GM23338 (cell line): ENCODE results near the gene HOXC5. TPM values are rescaled to one million over a fixed set of nuclear protein-coding genes. Genes with fewer than 3 reads are reported as not detected.

Experiments
- microRNA counts: library from miRNA; unstranded; fragments of <30 nt; microRNA quantifications from one replicate; lab custom pipeline; 2017
- microRNA-seq: library from miRNA; unstranded; fragments of <30 nt; microRNA quantifications from one replicate; pipeline ENCODE4, GENCODE V29; 2017
- polyA plus RNA-seq: library from polyadenylated mRNA; unstranded; fragments of >200 nt; fragmentation: Nextera tagmentation; extraction: Ambion mirVana; gene quantifications from 2 replicates; pipeline ENCODE4 v1.2.1, GENCODE V29; 2016
- small RNA-seq: library from RNA; depleted of rRNA; stranded (forward); fragments of <200 nt; gene quantifications from one replicate; pipeline ENCODE3, GENCODE V24; 2014; ENCODE audit warnings: low replicate concordance
- total RNA-seq: library from RNA; depleted of rRNA; stranded (reverse); fragments of >200 nt; shearing (Covaris generic); gene quantifications from 2 replicates; pipeline ENCODE4 v1.2.3, GENCODE V29; 2014; rRNA removed

HOXC5 gene
- total and polyA plus RNA-seq, 2 experiments from 2014 or later = not detected

MicroRNAs encoded within 50 kb of the gene (microRNA counts, 767-probe panel; counts per million panel counts)
- microRNA hsa-miR-196a-5p (lab: Ali Mortazavi, UCI) (not detected), microRNA hsa-miR-615-3p (lab: Ali Mortazavi, UCI) (not detected), microRNA hsa-miR-615-5p (lab: Ali Mortazavi, UCI) (not detected)

Small RNA genes within 50 kb of the gene (microRNA-seq; reads per million reads assigned to microRNA genes)
- gene MIR196A2 (1.1 reads per million), gene MIR615 (0.89 reads per million)

Small RNA genes within 50 kb of the gene (small RNA-seq; reads per million reads assigned to genes)
- gene HOXC5 (not detected), gene MIR196A2 (not detected), gene MIR615 (not detected)

Other genes with a start within 250 kb of the HOXC5 start
- gene HOXC13, start 94.2 kb upstream of the HOXC5 start, total RNA-seq = 0.10 TPM in 1 of 2 replicates, not detected in the other
- gene HOXC13, start 94.2 kb upstream of the HOXC5 start, polyA plus RNA-seq = not detected in 2 replicates
- gene HOXC12, start 78.1 kb upstream of the HOXC5 start, total RNA-seq = not detected in 2 replicates
- not detected in 2 replicates for gene HOXC12, start 78.1 kb upstream of the HOXC5 start, polyA plus RNA-seq
- not detected in 2 replicates for gene HOXC11, start 59.9 kb upstream of the HOXC5 start, total RNA-seq
- gene HOXC11, start 59.9 kb upstream of the HOXC5 start, polyA plus RNA-seq = not detected in 2 replicates
- not detected in 2 replicates for gene HOTAIR, start 58.1 kb upstream of the HOXC5 start, total RNA-seq
- not detected in 2 replicates for gene HOTAIR, start 58.1 kb upstream of the HOXC5 start, polyA plus RNA-seq
- not detected in 2 replicates for gene HOXC10, start 47.9 kb upstream of the HOXC5 start, total RNA-seq
- gene HOXC10, start 47.9 kb upstream of the HOXC5 start, polyA plus RNA-seq = not detected in 2 replicates
- gene HOXC9, start 32.9 kb upstream of the HOXC5 start, total RNA-seq = not detected in 2 replicates
- not detected in 2 replicates for gene HOXC9, start 32.9 kb upstream of the HOXC5 start, polyA plus RNA-seq
- gene HOXC8, start 24.1 kb upstream of the HOXC5 start, total RNA-seq = not detected in 2 replicates
- gene HOXC8, start 24.1 kb upstream of the HOXC5 start, polyA plus RNA-seq = not detected in 2 replicates
- gene HOXC6, start 4.6 kb upstream of the HOXC5 start, total RNA-seq = not detected in 2 replicates
- not detected in 2 replicates for gene HOXC6, start 4.6 kb upstream of the HOXC5 start, polyA plus RNA-seq
- not detected in 2 replicates for gene HOXC4, start 20.8 kb downstream of the HOXC5 start, total RNA-seq
- not detected in 2 replicates for gene HOXC4, start 20.8 kb downstream of the HOXC5 start, polyA plus RNA-seq
- gene SMUG1, start 155.9 kb downstream of the HOXC5 start, total RNA-seq = 19.6 and 23.8 TPM in 2 replicates
- gene SMUG1, start 155.9 kb downstream of the HOXC5 start, polyA plus RNA-seq = 21.8 and 23.1 TPM in 2 replicates
- gene CBX5, start 247.1 kb downstream of the HOXC5 start, total RNA-seq = 193 and 212 TPM in 2 replicates
- 152 and 175 TPM in 2 replicates for gene CBX5, start 247.1 kb downstream of the HOXC5 start, polyA plus RNA-seq
- gene HNRNPA1, start 247.7 kb downstream of the HOXC5 start, total RNA-seq = 1,104 and 1,281 TPM in 2 replicates
- gene HNRNPA1, start 247.7 kb downstream of the HOXC5 start, polyA plus RNA-seq = 2,363 and 2,576 TPM in 2 replicates